ENCODE results near the gene MRPS14. TPM values are rescaled to one million over a fixed set of nuclear protein-coding genes. Genes with fewer than 3 reads are reported as not detected.

MRPS14 gene
- total and polyA plus RNA-seq, 2 donors (not counting 1 experiment from before 2014, with no cell fraction given), result 9.1 to 29.4 TPM

DNA sequence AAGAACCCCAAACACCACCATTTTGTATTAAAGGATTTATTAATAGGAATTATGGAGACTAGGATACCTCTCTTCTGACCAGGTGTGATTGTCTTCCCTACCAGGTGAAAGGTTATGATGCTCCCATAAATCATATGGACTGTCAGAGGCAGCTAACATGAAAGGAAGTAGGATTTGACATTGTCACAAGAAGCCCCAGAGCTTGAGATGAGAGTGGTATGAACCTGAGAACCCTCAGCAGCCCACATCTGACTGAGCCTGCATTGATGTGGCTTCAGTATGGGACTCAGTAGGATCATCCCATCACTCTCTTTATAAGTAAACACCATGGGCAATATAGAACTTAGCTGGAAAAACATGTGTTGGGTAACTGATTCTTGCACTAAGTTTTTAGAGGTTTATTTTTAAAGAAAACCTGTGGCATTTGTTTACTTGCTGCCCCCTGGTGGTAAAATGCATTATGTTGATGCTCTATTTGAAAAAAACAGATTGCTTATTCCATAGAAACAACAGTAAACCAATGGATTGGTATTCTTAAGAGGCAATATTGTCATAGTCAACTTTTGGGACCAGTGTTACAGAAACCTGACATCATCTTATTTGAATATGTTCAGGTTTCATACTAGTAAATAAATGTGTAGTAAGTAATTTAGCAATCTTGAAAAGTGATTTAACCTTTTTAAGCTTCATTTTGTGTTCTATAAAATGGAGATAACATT lies 40.1 kb downstream of the MRPS14 start:
- Histone ChIP-seq H4K20me1 (ENCODE audit: control insufficient read depth, insufficient read depth, low read length, poor library complexity, severe bottlenecking) (no peaks in the 10 kb centered on the region), H3K27ac (ENCODE audit: low read length in 2 of 2) (no peak overlapping the region), H2AFZ (ENCODE audit: insufficient read depth, low read depth, low read length, poor library complexity, severe bottlenecking) (no peak overlapping the region), H3K4me1 (ENCODE audit: control insufficient read depth in 2 of 2, insufficient read depth in 2 of 2, low read length in 2 of 2) (no peaks in the 10 kb centered on the region), H3K9me3 (ENCODE audit: control extremely low read depth in 1 of 3, control insufficient read depth in 2 of 3, insufficient read depth in 1 of 3, low read length in 2 of 3) (peaks cover 0 to 2% (median 0%) of the 10 kb centered on the region in 3 donors), H3K4me3 (ENCODE audit: control extremely low read depth in 1 of 5, extremely low read depth in 1 of 5, insufficient read depth in 1 of 5, low read depth in 2 of 5, low read length in 4 of 5) (no peak overlapping the region), H3K27me3 (replicated peaks in 1 of 4; ENCODE audit: control extremely low read depth in 1 of 4, control insufficient read depth in 3 of 4, insufficient read depth in 4 of 4, low read length in 3 of 4) (no peaks in the 10 kb centered on the region), H3K79me2 (ENCODE audit: control insufficient read depth, insufficient read depth, low read length) (no peaks in the 10 kb centered on the region), H3K36me3 (replicated peaks in 1 of 2; ENCODE audit: control extremely low read depth in 1 of 2, control insufficient read depth in 1 of 2, extremely low read depth in 1 of 2, insufficient read depth in 2 of 2, low read length in 1 of 2) (peaks cover 3 to 27% of the 10 kb centered on the region in 2 experiments), H3K4me2 (replicated peaks; ENCODE audit: low read depth, low read length, poor library complexity, severe bottlenecking) (no peak overlapping the region), H3K9ac (ENCODE audit: low read length) (no peak overlapping the region)
- ChIA-PET CTCF (interaction anchor here (0.6 to 6.0 kb wide), 35 partner anchors 9 to 724 kb away, joined by 3 to 50 read pairs (median 5); partner anchors contain the start of gene CACYBP), POLR2A (no interaction called here)
- TF ChIP-seq, protein P1, sequence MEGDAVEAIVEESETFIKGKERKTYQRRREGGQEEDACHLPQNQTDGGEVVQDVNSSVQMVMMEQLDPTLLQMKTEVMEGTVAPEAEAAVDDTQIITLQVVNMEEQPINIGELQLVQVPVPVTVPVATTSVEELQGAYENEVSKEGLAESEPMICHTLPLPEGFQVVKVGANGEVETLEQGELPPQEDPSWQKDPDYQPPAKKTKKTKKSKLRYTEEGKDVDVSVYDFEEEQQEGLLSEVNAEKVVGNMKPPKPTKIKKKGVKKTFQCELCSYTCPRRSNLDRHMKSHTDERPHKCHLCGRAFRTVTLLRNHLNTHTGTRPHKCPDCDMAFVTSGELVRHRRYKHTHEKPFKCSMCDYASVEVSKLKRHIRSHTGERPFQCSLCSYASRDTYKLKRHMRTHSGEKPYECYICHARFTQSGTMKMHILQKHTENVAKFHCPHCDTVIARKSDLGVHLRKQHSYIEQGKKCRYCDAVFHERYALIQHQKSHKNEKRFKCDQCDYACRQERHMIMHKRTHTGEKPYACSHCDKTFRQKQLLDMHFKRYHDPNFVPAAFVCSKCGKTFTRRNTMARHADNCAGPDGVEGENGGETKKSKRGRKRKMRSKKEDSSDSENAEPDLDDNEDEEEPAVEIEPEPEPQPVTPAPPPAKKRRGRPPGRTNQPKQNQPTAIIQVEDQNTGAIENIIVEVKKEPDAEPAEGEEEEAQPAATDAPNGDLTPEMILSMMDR (IDR thresholded peaks at IDR 0.05), result peak; percentile 81
- no peak for TF ChIP-seq EZH2 (IDR thresholded peaks at IDR 0.05; ENCODE audit: borderline replicate concordance, insufficient read depth, low read depth, low read length, poor library complexity, severe bottlenecking)
- DNase-seq (peak; percentile 67), ATAC-seq (ENCODE audit: low read depth) (peak; percentile 24)
- no peaks in the 10 kb centered on the region for H3K27me3 Mint-ChIP-seq
- no peaks in the 10 kb centered on the region for H3K9me3 Mint-ChIP-seq (ENCODE audit: insufficient read depth)
- peaks cover 4% of the 10 kb centered on the region for H3K4me1 Mint-ChIP-seq
- H3K4me3 Mint-ChIP-seq, result no peak overlapping the region
- peak overlapping the region; percentile 17 for H3K27ac Mint-ChIP-seq
- intact Hi-C loops (cut with micrococcal nuclease), result loop anchor here (1.0 to 5.0 kb wide), 3 partner anchors 18 to 213 kb away; no protein-coding TSS in a partner anchor

DNA sequence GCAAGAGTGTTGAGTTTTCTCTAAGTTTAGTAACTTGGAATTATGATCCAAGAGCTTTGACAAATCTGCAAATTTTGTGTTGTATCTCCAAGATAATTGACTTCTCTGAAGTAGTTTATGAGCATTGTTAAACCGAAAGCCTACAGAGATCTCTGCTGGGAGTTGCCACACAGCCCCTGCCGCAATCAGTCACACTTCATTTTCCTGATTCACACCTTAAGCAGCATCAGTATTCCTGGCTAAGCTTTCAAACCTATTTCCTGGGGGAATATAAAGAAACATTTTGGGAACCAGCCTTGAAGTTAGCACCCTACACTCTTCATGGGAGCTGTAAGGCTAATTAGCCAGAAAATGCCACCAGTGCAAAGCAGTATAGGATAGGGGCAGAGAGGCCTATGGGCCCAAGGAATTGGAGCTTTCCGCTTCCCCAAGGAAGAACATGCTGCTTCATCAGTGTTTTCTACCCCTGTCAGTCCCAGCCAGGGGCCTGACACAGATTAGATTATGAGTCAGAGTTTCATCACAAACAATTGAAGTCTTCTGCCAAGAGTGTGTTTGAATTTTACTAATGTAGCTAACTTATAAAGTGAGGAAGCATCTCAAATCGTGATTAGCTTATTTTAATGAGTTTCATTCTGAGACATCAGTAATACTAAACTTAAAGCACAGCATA lies 46.7 kb downstream of the MRPS14 start:
- Histone ChIP-seq H3K4me2 (replicated peaks; ENCODE audit: low read depth, low read length, poor library complexity, severe bottlenecking) (no peak overlapping the region), H3K27me3 (replicated peaks in 1 of 4; ENCODE audit: control extremely low read depth in 1 of 4, control insufficient read depth in 3 of 4, insufficient read depth in 4 of 4, low read length in 3 of 4) (no peaks in the 10 kb centered on the region), H2AFZ (ENCODE audit: insufficient read depth, low read depth, low read length, poor library complexity, severe bottlenecking) (no peak overlapping the region), H3K36me3 (replicated peaks in 1 of 2; ENCODE audit: control extremely low read depth in 1 of 2, control insufficient read depth in 1 of 2, extremely low read depth in 1 of 2, insufficient read depth in 2 of 2, low read length in 1 of 2) (peaks cover 0 to 19% of the 10 kb centered on the region in 2 experiments), H3K79me2 (ENCODE audit: control insufficient read depth, insufficient read depth, low read length) (no peaks in the 10 kb centered on the region), H4K20me1 (ENCODE audit: control insufficient read depth, insufficient read depth, low read length, poor library complexity, severe bottlenecking) (no peaks in the 10 kb centered on the region), H3K4me3 (ENCODE audit: control extremely low read depth in 1 of 5, extremely low read depth in 1 of 5, insufficient read depth in 1 of 5, low read depth in 2 of 5, low read length in 4 of 5) (no peak overlapping the region), H3K4me1 (ENCODE audit: control insufficient read depth in 2 of 2, insufficient read depth in 2 of 2, low read length in 2 of 2) (peaks cover 4 to 5% of the 10 kb centered on the region in 2 donors), H3K9ac (ENCODE audit: low read length) (no peak overlapping the region), H3K27ac (ENCODE audit: low read length in 2 of 2) (no peak overlapping the region), H3K9me3 (ENCODE audit: control extremely low read depth in 1 of 3, control insufficient read depth in 2 of 3, insufficient read depth in 1 of 3, low read length in 2 of 3) (no peaks in the 10 kb centered on the region)
- 100% methylated on average over 1 of the region's 4 CpGs for WGBS (ENCODE audit: insufficient coverage)
- CTCF ChIA-PET, result interaction anchor here (0.7 to 1.5 kb wide), 3 partner anchors 8 to 67 kb away, joined by 3 to 4 read pairs (median 3); no protein-coding TSS in a partner anchor
- no peaks in the 10 kb centered on the region for H3K9me3 Mint-ChIP-seq (ENCODE audit: insufficient read depth)
- peak overlapping the region; percentile 12 for H3K27ac Mint-ChIP-seq
- H3K27me3 Mint-ChIP-seq, result no peaks in the 10 kb centered on the region
- intact Hi-C loops (cut with micrococcal nuclease), result no loop called here
- no peak overlapping the region for H3K4me3 Mint-ChIP-seq
- POLR2A ChIA-PET, result interaction anchor here (1.2 kb wide), 1 partner anchor 12 kb away, joined by 3 read pairs; no protein-coding TSS in a partner anchor
- ATAC-seq (ENCODE audit: low read depth) (no peak), DNase-seq (no peak)
- H3K4me1 Mint-ChIP-seq, result peaks cover 9% of the 10 kb centered on the region
- TF ChIP-seq, protein P1 (IDR thresholded peaks at IDR 0.05), result no peak
- TF ChIP-seq EZH2 (IDR thresholded peaks at IDR 0.05; ENCODE audit: borderline replicate concordance, insufficient read depth, low read depth, low read length, poor library complexity, severe bottlenecking), result no peak

Measured in B cell (primary cell).